Gastrocnemius medialis (tissue), 4 donors: Measurements from ENCODE around the gene FRY.

Experiments
- CTCF ChIP-seq, 5 experiments: fragments of 450-650 bp in 3 of 5; fragments of 200-600 bp in 2 of 5; sonication (generic) in 2 of 5; IDR thresholded peaks in 4 of 5; conservative IDR thresholded peaks in 1 of 5; 1 replicate in 4 of 5; 2 replicates in 1 of 5; pipeline ENCODE4 v1.5.1; 2016 to 2019; ENCODE audit warnings: antibody characterized with exemption in 5 of 5, mild to moderate bottlenecking in 3 of 5, moderate library complexity in 3 of 5
- POLR2A ChIP-seq, 2 donors: fragments of 450-650 bp; IDR thresholded peaks; one replicate each; pipeline ENCODE4 v1.6.1; 2017; ENCODE audit warnings: antibody characterized with exemption in 2 of 2, mild to moderate bottlenecking in 2 of 2, moderate library complexity in 2 of 2

GRCh38 chr13:32174366-32174765, 142.8 kb downstream of the FRY start:
- TF ChIP-seq CTCF (IDR thresholded peaks at IDR 0.05 in 4 of 5, conservative IDR thresholded peaks at IDR 0.05 in 1 of 5) (no peak), POLR2A (IDR thresholded peaks at IDR 0.05) (no peak)
